ENCODE results near the gene PIP5K1C. TPM values are rescaled to one million over a fixed set of nuclear protein-coding genes. Genes with fewer than 3 reads are reported as not detected.
"Not testable (repeated sequence)": the region's sequence is repeated elsewhere in the genome, so short reads cannot be mapped to it uniquely, and the experiment has no call there.

The PIP5K1C gene
- total RNA-seq, 1 donor from 2014 or later = 43.6 TPM

- TF ChIP-seq CTCF (IDR thresholded peaks at IDR 0.05) = no peak
- Histone ChIP-seq H3K4me1 (no peaks in the 10 kb centered on the region), H3K4me3 (no peak overlapping the region), H3K27ac (no peak overlapping the region), H3K36me3 (peaks cover 58% of the 10 kb centered on the region), H3K27me3 (ENCODE audit: low read depth) (no peaks in the 10 kb centered on the region), H3K9me3 (no peaks in the 10 kb centered on the region)
- ATAC-seq (no peak), DNase-seq (no peak)
- intact Hi-C loops (cut with DNase I) = no loop called here
Observed at GRCh38 chr19:3634496-3635045, 65.7 kb downstream of the PIP5K1C start.

GRCh38 chr19:3633559-3633988 lies 66.7 kb downstream of the PIP5K1C start:
- no peak for DNase-seq
- no peak for TF ChIP-seq CTCF (IDR thresholded peaks at IDR 0.05)
- peaks cover 48% of the 10 kb centered on the region for H3K36me3 ChIP-seq

GRCh38 chr19:3632739-3633558 lies 67.3 kb downstream of the PIP5K1C start:
- ATAC-seq = no peak

More at GRCh38 chr19:3633559-3633988, 66.7 kb downstream of the PIP5K1C start:
- no peak overlapping the region for H3K4me3 ChIP-seq
- no peak for ATAC-seq
- no peaks in the 10 kb centered on the region for H3K4me1 ChIP-seq
- H3K9me3 ChIP-seq = no peaks in the 10 kb centered on the region
- intact Hi-C loops (cut with DNase I) = no loop called here
- H3K27me3 ChIP-seq (ENCODE audit: low read depth) = no peaks in the 10 kb centered on the region
- no peak overlapping the region for H3K27ac ChIP-seq

GRCh38 chr19:3632098-3632497 lies 68.2 kb downstream of the PIP5K1C start:
- intact Hi-C loops (cut with DNase I) = no loop called here
- ATAC-seq (no peak), DNase-seq (no peak)
- Histone ChIP-seq H3K4me1 (peaks cover 4% of the 10 kb centered on the region), H3K27me3 (ENCODE audit: low read depth) (no peaks in the 10 kb centered on the region), H3K4me3 (no peak overlapping the region), H3K9me3 (no peaks in the 10 kb centered on the region), H3K27ac (no peak overlapping the region), H3K36me3 (peaks cover 36% of the 10 kb centered on the region)
- TF ChIP-seq CTCF (IDR thresholded peaks at IDR 0.05) = no peak

More at GRCh38 chr19:3632739-3633558, 67.3 kb downstream of the PIP5K1C start:
- H3K27ac ChIP-seq = no peak overlapping the region
- TF ChIP-seq CTCF (IDR thresholded peaks at IDR 0.05) = no peak
- H3K27me3 ChIP-seq (ENCODE audit: low read depth) = no peaks in the 10 kb centered on the region
- no peak overlapping the region for H3K4me3 ChIP-seq
- intact Hi-C loops (cut with DNase I) = no loop called here
- no peaks in the 10 kb centered on the region for H3K4me1 ChIP-seq
- H3K36me3 ChIP-seq = peaks cover 42% of the 10 kb centered on the region
- DNase-seq = no peak
- no peaks in the 10 kb centered on the region for H3K9me3 ChIP-seq

- intact Hi-C loops (cut with DNase I) = no loop called here
- no peaks in the 10 kb centered on the region for H3K9me3 ChIP-seq
- DNase-seq = no peak
Observed at GRCh38 chr19:3631053-3631861, 69.0 kb downstream of the PIP5K1C start.

GRCh38 chr19:3628766-3629165 lies 71.5 kb downstream of the PIP5K1C start:
- H3K4me3 ChIP-seq; ATAC-seq; H3K9me3 ChIP-seq; H3K27ac ChIP-seq; intact Hi-C loops (cut with DNase I); DNase-seq; H3K27me3 ChIP-seq (ENCODE audit: low read depth): not testable (repeated sequence)
- peaks cover 19% of the 10 kb centered on the region for H3K4me1 ChIP-seq
- H3K36me3 ChIP-seq = peaks cover 26% of the 10 kb centered on the region

More at GRCh38 chr19:3631053-3631861, 69.0 kb downstream of the PIP5K1C start:
- Histone ChIP-seq H3K4me1 (peaks cover 4% of the 10 kb centered on the region), H3K27me3 (ENCODE audit: low read depth) (no peaks in the 10 kb centered on the region), H3K4me3 (no peak overlapping the region), H3K27ac (no peak overlapping the region), H3K36me3 (peaks cover 29% of the 10 kb centered on the region)
- TF ChIP-seq CTCF (IDR thresholded peaks at IDR 0.05) = no peak
- no peak for ATAC-seq
